Uterus (tissue), 4 donors: Measurements from ENCODE around the gene ATP6V0E1. TPM values are rescaled to one million over a fixed set of nuclear protein-coding genes. Genes with fewer than 3 reads are reported as not detected.

ENCODE experiments used
- DNase-seq, 2 donors: peaks; one replicate each; pipeline ENCODE4 v3.0.0-alpha.2; 2019 to 2020
- H3K27ac ChIP-seq, 2 donors: fragments of 200-600 bp; sonication (generic); 1 replicate in 1 of 2; 2 replicates in 1 of 2; pipeline ENCODE4 v1.5.1; 2016 to 2018
- H3K27me3 ChIP-seq, 2 donors: fragments of 200-600 bp; sonication (generic); one replicate each; pipeline ENCODE4 v1.5.1; 2018 to 2019; ENCODE audit warnings: control low read depth in 1 of 2
- H3K36me3 ChIP-seq, 2 donors: fragments of 200-600 bp; sonication (generic); one replicate each; pipeline ENCODE4 v1.5.1; 2019; ENCODE audit warnings: control low read depth in 1 of 2
- H3K4me1 ChIP-seq, 2 donors: fragments of 200-600 bp; sonication (generic); one replicate each; pipeline ENCODE4 v1.5.1; 2018 to 2019; ENCODE audit warnings: control low read depth in 1 of 2
- H3K4me3 ChIP-seq, 2 donors: fragments of 200-600 bp; sonication (generic); 1 replicate in 1 of 2; 2 replicates in 1 of 2; pipeline ENCODE4 v1.5.1; 2018 to 2019; ENCODE audit warnings: mild to moderate bottlenecking in 1 of 2
- H3K9me3 ChIP-seq, 2 donors: fragments of 200-600 bp; sonication (generic); one replicate each; pipeline ENCODE4 v1.5.1; 2019; ENCODE audit warnings: control low read depth in 1 of 2
- CTCF ChIP-seq, 4 experiments: fragments of 200-600 bp in 2 of 4; fragments of 450-650 bp in 2 of 4; sonication (generic) in 2 of 4; IDR thresholded peaks; one replicate each; pipeline ENCODE4 v1.5.1; 2016 to 2019; ENCODE audit warnings: antibody characterized with exemption in 4 of 4, mild to moderate bottlenecking in 2 of 4, moderate library complexity in 1 of 4
- POLR2A ChIP-seq, 2 donors: fragments of 450-650 bp; IDR thresholded peaks; one replicate each; pipeline ENCODE4 v1.6.1; 2016; ENCODE audit warnings: antibody characterized with exemption in 2 of 2, mild to moderate bottlenecking in 1 of 2, moderate library complexity in 1 of 2
- intact Hi-C: fragments of 100-400 bp; cut with DNase I; formaldehyde crosslinking; loops from one replicate; pipeline ENCODE4 v1.15.1; 2023; ENCODE audit warnings: low total_unique reads
- total RNA-seq, 4 donors: library from RNA; depleted of rRNA in 3 of 4; stranded (reverse); fragments of >200 nt in 3 of 4; gene quantifications; one replicate each; pipeline versions ENCODE4 v1.1.0 to v1.2.4, GENCODE V29; 2014 to 2023
- donor health status: DM: yes; HTN: yes; CAD: no.

ATP6V0E1 gene
- total RNA-seq, 4 donors from 2014 or later: 75.6 to 159 (median 137) TPM

GRCh38 chr5:173001229-173001841, 17.8 kb downstream of the ATP6V0E1 start:
- Histone ChIP-seq H3K9me3 (no peaks in the 10 kb centered on the region), H3K4me1 (peaks cover 0 to 5% of the 10 kb centered on the region in 2 donors), H3K27me3 (no peaks in the 10 kb centered on the region), H3K4me3 (no peak overlapping the region), H3K36me3 (no peaks in the 10 kb centered on the region), H3K27ac (no peak overlapping the region)
- TF ChIP-seq CTCF (IDR thresholded peaks at IDR 0.05) (no peak), POLR2A (IDR thresholded peaks at IDR 0.05) (no peak)
- intact Hi-C loops: no loop called here
- no peak for DNase-seq

- DNase-seq: no peak
- peaks cover 0 to 5% of the 10 kb centered on the region in 2 donors for H3K4me1 ChIP-seq
- H3K36me3 ChIP-seq: no peaks in the 10 kb centered on the region
- no peak overlapping the region for H3K27ac ChIP-seq
- TF ChIP-seq POLR2A (IDR thresholded peaks at IDR 0.05) (no peak), CTCF (IDR thresholded peaks at IDR 0.05) (no peak)
- no peak overlapping the region for H3K4me3 ChIP-seq
- no peaks in the 10 kb centered on the region for H3K9me3 ChIP-seq
- H3K27me3 ChIP-seq: no peaks in the 10 kb centered on the region
- intact Hi-C loops: no loop called here
Measured at GRCh38 chr5:173003360-173003759, 19.8 kb downstream of the ATP6V0E1 start.

- TF ChIP-seq POLR2A (IDR thresholded peaks at IDR 0.05) (no peak), CTCF (IDR thresholded peaks at IDR 0.05) (no peak)
- Histone ChIP-seq H3K9me3 (no peaks in the 10 kb centered on the region), H3K4me1 (peaks cover 0 to 5% of the 10 kb centered on the region in 2 donors), H3K36me3 (no peaks in the 10 kb centered on the region), H3K27ac (no peak overlapping the region), H3K4me3 (no peak overlapping the region), H3K27me3 (no peaks in the 10 kb centered on the region)
- DNase-seq: no peak
- intact Hi-C loops: no loop called here
Measured at GRCh38 chr5:173004013-173004412, 20.4 kb downstream of the ATP6V0E1 start.

- no peaks in the 10 kb centered on the region for H3K36me3 ChIP-seq
- no peaks in the 10 kb centered on the region for H3K27me3 ChIP-seq
- intact Hi-C loops: no loop called here
- no peak overlapping the region for H3K27ac ChIP-seq
- no peak for TF ChIP-seq POLR2A (IDR thresholded peaks at IDR 0.05)
- no peak for TF ChIP-seq CTCF (IDR thresholded peaks at IDR 0.05)
- H3K9me3 ChIP-seq: no peaks in the 10 kb centered on the region
- H3K4me3 ChIP-seq: no peak overlapping the region
- no peak for DNase-seq
- H3K4me1 ChIP-seq: peaks cover 0 to 5% of the 10 kb centered on the region in 2 donors
Measured at GRCh38 chr5:173004447-173004846, 20.9 kb downstream of the ATP6V0E1 start.

GRCh38 chr5:173010021-173010420, 26.4 kb downstream of the ATP6V0E1 start:
- intact Hi-C loops: no loop called here
- DNase-seq: no peak
- no peak for TF ChIP-seq CTCF (IDR thresholded peaks at IDR 0.05)
- no peak for TF ChIP-seq POLR2A (IDR thresholded peaks at IDR 0.05)
- H3K9me3 ChIP-seq: no peaks in the 10 kb centered on the region
- H3K4me3 ChIP-seq: no peak overlapping the region
- no peaks in the 10 kb centered on the region for H3K4me1 ChIP-seq
- H3K36me3 ChIP-seq: no peaks in the 10 kb centered on the region
- H3K27me3 ChIP-seq: no peaks in the 10 kb centered on the region
- peak overlapping the region in 1 of 2 donors; percentile 12 for H3K27ac ChIP-seq
